Liver (tissue), 9 donors: ENCODE results near the gene ANKRD16. TPM values are rescaled to one million over a fixed set of nuclear protein-coding genes. Genes with fewer than 3 reads are reported as not detected.

Source experiments
- DNase-seq: peaks from one replicate; pipeline ENCODE4 v3.0.0-alpha.2; 2017; ENCODE audit warnings: low spot score
- H3K27ac ChIP-seq, 2 donors: one replicate each; pipeline ENCODE4 v1.7.0; 2013; ENCODE audit warnings: inconsistent platforms in 2 of 2, low read length in 2 of 2, control low read depth in 1 of 2, low read depth in 1 of 2, mild to moderate bottlenecking in 1 of 2
- H3K27me3 ChIP-seq, 4 donors: one replicate each; pipeline versions ENCODE4 v1.6.1 to v1.7.0; 2013; ENCODE audit warnings: low read length in 3 of 4, inconsistent platforms in 1 of 4, mild to moderate bottlenecking in 1 of 4, moderate library complexity in 1 of 4; ENCODE audit not compliant: control insufficient read depth in 4 of 4, insufficient read depth in 4 of 4
- H3K36me3 ChIP-seq, 4 donors: one replicate each; pipeline versions ENCODE4 v1.6.1 to v1.7.0; 2013; ENCODE audit warnings: low read length in 3 of 4, mild to moderate bottlenecking in 3 of 4, low read depth in 1 of 4, moderate library complexity in 1 of 4; ENCODE audit not compliant: control insufficient read depth in 4 of 4, insufficient read depth in 3 of 4
- H3K4me1 ChIP-seq, 4 donors: one replicate each; pipeline versions ENCODE4 v1.6.1 to v1.7.0; 2013; ENCODE audit warnings: low read length in 3 of 4, mild to moderate bottlenecking in 3 of 4, moderate library complexity in 1 of 4; ENCODE audit not compliant: control insufficient read depth in 4 of 4, insufficient read depth in 4 of 4
- H3K4me3 ChIP-seq, 3 donors: one replicate each; pipeline versions ENCODE4 v1.6.1 to v1.7.0; 2013; ENCODE audit warnings: low read length in 3 of 3, control low read depth in 1 of 3, low read depth in 1 of 3, mild to moderate bottlenecking in 1 of 3
- H3K9ac ChIP-seq, 2 donors: one replicate each; pipeline ENCODE4 v1.7.0; 2013; ENCODE audit warnings: low read length in 2 of 2, mild to moderate bottlenecking in 2 of 2, moderate library complexity in 2 of 2, control low read depth in 1 of 2, low read depth in 1 of 2
- H3K9me3 ChIP-seq, 4 donors: one replicate each; pipeline versions ENCODE4 v1.6.1 to v1.7.0; 2013; ENCODE audit warnings: low read length in 3 of 4; ENCODE audit not compliant: control insufficient read depth in 4 of 4
- EGR1 ChIP-seq, 2 donors: IDR thresholded peaks; 2 replicates each; pipeline ENCODE4 v1.6.1; 2016 to 2018; ENCODE audit warnings: antibody characterized with exemption in 2 of 2, low read depth in 2 of 2
- FOXA1 ChIP-seq: IDR thresholded peaks from 2 replicates; pipeline ENCODE4 v1.6.1; 2016; ENCODE audit warnings: antibody characterized with exemption
- FOXA2 ChIP-seq: IDR thresholded peaks from 2 replicates; pipeline ENCODE4 v1.6.1; 2016; ENCODE audit warnings: antibody characterized with exemption
- GABPA ChIP-seq, 2 donors: IDR thresholded peaks in 1 of 2; conservative IDR thresholded peaks in 1 of 2; 2 replicates each; pipeline ENCODE4 v1.6.1; 2016; ENCODE audit warnings: antibody characterized with exemption in 2 of 2, mild to moderate bottlenecking in 1 of 2, moderate library complexity in 1 of 2
- HNF4A ChIP-seq, 2 donors: conservative IDR thresholded peaks; 2 replicates each; pipeline ENCODE4 v1.6.1; 2016; ENCODE audit warnings: antibody characterized with exemption in 2 of 2, mild to moderate bottlenecking in 2 of 2
- HNF4G ChIP-seq: IDR thresholded peaks from 2 replicates; pipeline ENCODE4 v1.6.1; 2016; ENCODE audit warnings: antibody characterized with exemption
- JUND ChIP-seq, 2 donors: IDR thresholded peaks; 2 replicates each; pipeline ENCODE4 v1.6.1; 2016; ENCODE audit warnings: antibody characterized with exemption in 2 of 2
- NR2F2 ChIP-seq: IDR thresholded peaks from 2 replicates; pipeline ENCODE4 v1.6.1; 2016; ENCODE audit warnings: antibody characterized with exemption
- RAD21 ChIP-seq, 2 donors: IDR thresholded peaks; 2 replicates each; pipeline ENCODE4 v1.6.1; 2016; ENCODE audit warnings: antibody characterized with exemption in 2 of 2, mild to moderate bottlenecking in 2 of 2
- RXRA ChIP-seq, 2 donors: IDR thresholded peaks; 2 replicates each; pipeline ENCODE4 v1.6.1; 2017 to 2018; ENCODE audit warnings: antibody characterized with exemption in 2 of 2, mild to moderate bottlenecking in 1 of 2
- SP1 ChIP-seq: IDR thresholded peaks from 2 replicates; pipeline ENCODE4 v1.6.1; 2018; ENCODE audit warnings: antibody characterized with exemption, mild to moderate bottlenecking
- TAF1 ChIP-seq: conservative IDR thresholded peaks from 2 replicates; pipeline ENCODE4 v1.6.1; 2016; ENCODE audit warnings: antibody characterized with exemption, mild to moderate bottlenecking
- YY1 ChIP-seq: IDR thresholded peaks from 2 replicates; pipeline ENCODE4 v1.6.1; 2016; ENCODE audit warnings: antibody characterized with exemption, mild to moderate bottlenecking
- WGBS: extraction: QIAGEN DNeasy Blood & Tissue Kit; methylation state at CpG from one replicate; pipeline ENCODE4 v1.1.7; 2013; 5-methylcytosine and 5-hydroxymethylcytosine counted together
- polyA plus RNA-seq, 2 donors: library from polyadenylated mRNA; stranded (reverse) in 1 of 2; unstranded in 1 of 2; fragments of 200-250 nt in 1 of 2; fragments of >200 nt in 1 of 2; fragmentation: Nextera tagmentation in 1 of 2; extraction: Ambion mirVana in 1 of 2; gene quantifications; one replicate each; pipeline versions ENCODE4 v1.2.1 to v1.2.3, GENCODE V29; 2013 to 2015
- total RNA-seq, 2 donors: library from RNA; depleted of rRNA; stranded (reverse); fragments of >200 nt; gene quantifications; one replicate each; pipeline ENCODE4 v1.2.3, GENCODE V29; 2014
- TF ChIP-seq, protein P1 (sequence below): IDR thresholded peaks from 2 replicates; pipeline ENCODE4 v1.6.1; 2016; ENCODE audit warnings: antibody characterized with exemption, mild to moderate bottlenecking
- TF ChIP-seq, protein P2 (sequence below): IDR thresholded peaks from 2 replicates; pipeline ENCODE4 v1.6.1; 2016; ENCODE audit warnings: antibody characterized with exemption
- TF ChIP-seq, protein P3 (sequence below): IDR thresholded peaks from 2 replicates; pipeline ENCODE4 v1.6.1; 2016; ENCODE audit warnings: antibody characterized with exemption
- TF ChIP-seq, protein P4 (sequence below): IDR thresholded peaks from 2 replicates; pipeline ENCODE4 v1.6.1; 2016; ENCODE audit warnings: antibody characterized with exemption
- TF ChIP-seq, protein P5 (sequence below): fragments of 150-350 bp; IDR thresholded peaks from 2 replicates; pipeline ENCODE4 v1.5.1; 2017; ENCODE audit warnings: improper control_type of control experiment, low read depth, low read length; ENCODE audit not compliant: missing input control
- donor health status: healthy.
- donor health status: healthy.
- donor health status: healthy.
- donor health status: healthy.
- donor health status: healthy.

Gene ANKRD16
- total and polyA plus RNA-seq, 4 donors: 1.1 to 3.6 (median 2.3) TPM

DNA sequence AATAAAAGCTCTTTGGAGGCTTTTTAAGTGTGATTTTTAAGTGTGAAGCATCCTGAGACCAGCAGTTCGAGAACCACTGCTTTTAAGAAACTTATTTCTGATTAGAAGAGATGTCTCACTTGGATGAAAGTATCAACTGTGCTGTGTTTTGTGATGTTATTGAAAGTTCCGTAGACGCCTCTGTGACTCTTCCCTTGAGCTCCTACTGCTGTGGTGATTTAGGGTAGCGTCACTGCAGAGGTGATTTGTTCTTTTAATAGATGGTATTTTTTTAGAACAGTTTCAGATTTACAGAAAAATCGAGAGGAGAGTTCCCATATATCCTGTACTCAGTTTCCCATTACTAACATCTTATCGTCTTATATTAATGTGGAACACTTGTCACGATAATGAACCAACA, 29.9 kb upstream of the ANKRD16 start:
- WGBS: 97% methylated on average over 7 of the region's 7 CpGs
- Histone ChIP-seq H3K4me3 (no peak overlapping the region), H3K9me3 (no peaks in the 10 kb centered on the region), H3K36me3 (peaks cover 30 to 93% (median 79%) of the 10 kb centered on the region in 4 donors), H3K27ac (no peak overlapping the region), H3K9ac (no peak overlapping the region), H3K27me3 (no peaks in the 10 kb centered on the region), H3K4me1 (no peaks in the 10 kb centered on the region)
- DNase-seq: no peak
- TF ChIP-seq RAD21 (IDR thresholded peaks at IDR 0.05) (no peak), FOXA2 (no peak), GABPA (IDR thresholded peaks at IDR 0.05 in 1 of 2, conservative IDR thresholded peaks at IDR 0.05 in 1 of 2) (no peak), FOXA1 (no peak), HNF4G (no peak), JUND (IDR thresholded peaks at IDR 0.05) (no peak), HNF4A (conservative IDR thresholded peaks at IDR 0.05) (no peak), SP1 (no peak), RXRA (IDR thresholded peaks at IDR 0.05) (no peak), TAF1 (no peak), NR2F2 (no peak), EGR1 (IDR thresholded peaks at IDR 0.05; ENCODE audit: low read depth in 2 of 2) (no peak), YY1 (no peak)
- TF ChIP-seq, protein P1, sequence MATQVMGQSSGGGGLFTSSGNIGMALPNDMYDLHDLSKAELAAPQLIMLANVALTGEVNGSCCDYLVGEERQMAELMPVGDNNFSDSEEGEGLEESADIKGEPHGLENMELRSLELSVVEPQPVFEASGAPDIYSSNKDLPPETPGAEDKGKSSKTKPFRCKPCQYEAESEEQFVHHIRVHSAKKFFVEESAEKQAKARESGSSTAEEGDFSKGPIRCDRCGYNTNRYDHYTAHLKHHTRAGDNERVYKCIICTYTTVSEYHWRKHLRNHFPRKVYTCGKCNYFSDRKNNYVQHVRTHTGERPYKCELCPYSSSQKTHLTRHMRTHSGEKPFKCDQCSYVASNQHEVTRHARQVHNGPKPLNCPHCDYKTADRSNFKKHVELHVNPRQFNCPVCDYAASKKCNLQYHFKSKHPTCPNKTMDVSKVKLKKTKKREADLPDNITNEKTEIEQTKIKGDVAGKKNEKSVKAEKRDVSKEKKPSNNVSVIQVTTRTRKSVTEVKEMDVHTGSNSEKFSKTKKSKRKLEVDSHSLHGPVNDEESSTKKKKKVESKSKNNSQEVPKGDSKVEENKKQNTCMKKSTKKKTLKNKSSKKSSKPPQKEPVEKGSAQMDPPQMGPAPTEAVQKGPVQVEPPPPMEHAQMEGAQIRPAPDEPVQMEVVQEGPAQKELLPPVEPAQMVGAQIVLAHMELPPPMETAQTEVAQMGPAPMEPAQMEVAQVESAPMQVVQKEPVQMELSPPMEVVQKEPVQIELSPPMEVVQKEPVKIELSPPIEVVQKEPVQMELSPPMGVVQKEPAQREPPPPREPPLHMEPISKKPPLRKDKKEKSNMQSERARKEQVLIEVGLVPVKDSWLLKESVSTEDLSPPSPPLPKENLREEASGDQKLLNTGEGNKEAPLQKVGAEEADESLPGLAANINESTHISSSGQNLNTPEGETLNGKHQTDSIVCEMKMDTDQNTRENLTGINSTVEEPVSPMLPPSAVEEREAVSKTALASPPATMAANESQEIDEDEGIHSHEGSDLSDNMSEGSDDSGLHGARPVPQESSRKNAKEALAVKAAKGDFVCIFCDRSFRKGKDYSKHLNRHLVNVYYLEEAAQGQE: no peak
- TF ChIP-seq, protein P2, sequence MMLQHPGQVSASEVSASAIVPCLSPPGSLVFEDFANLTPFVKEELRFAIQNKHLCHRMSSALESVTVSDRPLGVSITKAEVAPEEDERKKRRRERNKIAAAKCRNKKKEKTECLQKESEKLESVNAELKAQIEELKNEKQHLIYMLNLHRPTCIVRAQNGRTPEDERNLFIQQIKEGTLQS: no peak
- TF ChIP-seq, protein P3, sequence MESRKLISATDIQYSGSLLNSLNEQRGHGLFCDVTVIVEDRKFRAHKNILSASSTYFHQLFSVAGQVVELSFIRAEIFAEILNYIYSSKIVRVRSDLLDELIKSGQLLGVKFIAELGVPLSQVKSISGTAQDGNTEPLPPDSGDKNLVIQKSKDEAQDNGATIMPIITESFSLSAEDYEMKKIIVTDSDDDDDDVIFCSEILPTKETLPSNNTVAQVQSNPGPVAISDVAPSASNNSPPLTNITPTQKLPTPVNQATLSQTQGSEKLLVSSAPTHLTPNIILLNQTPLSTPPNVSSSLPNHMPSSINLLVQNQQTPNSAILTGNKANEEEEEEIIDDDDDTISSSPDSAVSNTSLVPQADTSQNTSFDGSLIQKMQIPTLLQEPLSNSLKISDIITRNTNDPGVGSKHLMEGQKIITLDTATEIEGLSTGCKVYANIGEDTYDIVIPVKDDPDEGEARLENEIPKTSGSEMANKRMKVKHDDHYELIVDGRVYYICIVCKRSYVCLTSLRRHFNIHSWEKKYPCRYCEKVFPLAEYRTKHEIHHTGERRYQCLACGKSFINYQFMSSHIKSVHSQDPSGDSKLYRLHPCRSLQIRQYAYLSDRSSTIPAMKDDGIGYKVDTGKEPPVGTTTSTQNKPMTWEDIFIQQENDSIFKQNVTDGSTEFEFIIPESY: no peak
- TF ChIP-seq, protein P4, sequence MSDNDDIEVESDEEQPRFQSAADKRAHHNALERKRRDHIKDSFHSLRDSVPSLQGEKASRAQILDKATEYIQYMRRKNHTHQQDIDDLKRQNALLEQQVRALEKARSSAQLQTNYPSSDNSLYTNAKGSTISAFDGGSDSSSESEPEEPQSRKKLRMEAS: no peak
- TF ChIP-seq, protein P5, sequence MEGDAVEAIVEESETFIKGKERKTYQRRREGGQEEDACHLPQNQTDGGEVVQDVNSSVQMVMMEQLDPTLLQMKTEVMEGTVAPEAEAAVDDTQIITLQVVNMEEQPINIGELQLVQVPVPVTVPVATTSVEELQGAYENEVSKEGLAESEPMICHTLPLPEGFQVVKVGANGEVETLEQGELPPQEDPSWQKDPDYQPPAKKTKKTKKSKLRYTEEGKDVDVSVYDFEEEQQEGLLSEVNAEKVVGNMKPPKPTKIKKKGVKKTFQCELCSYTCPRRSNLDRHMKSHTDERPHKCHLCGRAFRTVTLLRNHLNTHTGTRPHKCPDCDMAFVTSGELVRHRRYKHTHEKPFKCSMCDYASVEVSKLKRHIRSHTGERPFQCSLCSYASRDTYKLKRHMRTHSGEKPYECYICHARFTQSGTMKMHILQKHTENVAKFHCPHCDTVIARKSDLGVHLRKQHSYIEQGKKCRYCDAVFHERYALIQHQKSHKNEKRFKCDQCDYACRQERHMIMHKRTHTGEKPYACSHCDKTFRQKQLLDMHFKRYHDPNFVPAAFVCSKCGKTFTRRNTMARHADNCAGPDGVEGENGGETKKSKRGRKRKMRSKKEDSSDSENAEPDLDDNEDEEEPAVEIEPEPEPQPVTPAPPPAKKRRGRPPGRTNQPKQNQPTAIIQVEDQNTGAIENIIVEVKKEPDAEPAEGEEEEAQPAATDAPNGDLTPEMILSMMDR: no peak
